Stimulated activated CD4-positive, alpha-beta T cell treated with anti-CD3 and anti-CD28 coated beads, Interleukin-1b, Interleukin-23, amount 100 ng/mL, for 1 hour (primary cell): Measurements from ENCODE around the gene COL13A1.

Experiments
- DNase-seq, 2 donors: peaks; one replicate each; pipeline ENCODE4 v3.0.0-alpha.2; 2020; ENCODE audit warnings: low read depth in 2 of 2

Gene COL13A1

GRCh38 chr10:69906425-69906824 is 104.7 kb downstream of the COL13A1 start:
- no peak for DNase-seq

GRCh38 chr10:69907517-69907916 is 105.8 kb downstream of the COL13A1 start:
- no peak for DNase-seq

GRCh38 chr10:69908124-69908523 is 106.4 kb downstream of the COL13A1 start:
- DNase-seq = no peak

DNA sequence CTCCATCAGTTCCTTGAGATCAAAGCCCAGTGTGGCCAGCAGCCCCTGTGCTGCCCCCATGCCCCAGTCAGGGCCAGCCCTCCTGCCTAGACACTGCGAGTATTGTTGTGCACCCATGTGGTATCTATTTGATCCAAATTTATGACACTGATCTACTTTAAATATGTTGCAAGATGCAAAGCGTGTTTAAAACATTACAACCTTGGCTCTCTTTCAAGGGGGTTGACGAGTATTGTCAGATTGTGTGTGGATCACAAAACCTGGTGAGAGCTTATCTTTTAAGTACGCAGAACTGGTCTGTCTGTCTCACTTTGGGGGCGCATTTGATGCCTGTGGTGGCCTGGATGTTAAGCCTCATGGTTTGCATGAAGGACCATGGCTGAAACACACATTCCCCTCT is 108.9 kb downstream of the COL13A1 start:
- DNase-seq = no peak

- DNase-seq = no peak
Observed at GRCh38 chr10:69911613-69912528, 110.2 kb downstream of the COL13A1 start.

- no peak for DNase-seq
Observed at GRCh38 chr10:69912589-69912988, 110.9 kb downstream of the COL13A1 start.

GRCh38 chr10:69913606-69914382 is 112.1 kb downstream of the COL13A1 start:
- DNase-seq = no peak

- peak; percentile 5 to 21 for DNase-seq
Observed at GRCh38 chr10:69914398-69915214, 112.9 kb downstream of the COL13A1 start.

DNA sequence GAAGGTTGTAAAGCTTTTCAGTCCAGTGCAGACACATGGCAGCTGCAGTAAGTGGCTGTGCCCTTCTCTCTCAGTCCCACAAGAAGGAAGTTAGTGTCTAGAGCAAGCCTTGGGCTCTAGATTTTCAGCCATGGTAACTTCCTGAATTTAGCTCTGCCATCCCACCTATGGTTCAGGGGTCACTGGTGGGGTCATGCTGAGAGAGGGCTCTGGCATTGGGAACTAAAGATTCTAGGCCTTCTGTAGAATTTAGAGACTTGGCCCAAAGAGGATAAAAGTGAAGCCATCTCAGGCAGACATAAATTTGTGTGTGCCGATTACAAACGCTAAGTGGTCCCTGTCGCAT is 113.5 kb downstream of the COL13A1 start:
- no peak for DNase-seq

DNA sequence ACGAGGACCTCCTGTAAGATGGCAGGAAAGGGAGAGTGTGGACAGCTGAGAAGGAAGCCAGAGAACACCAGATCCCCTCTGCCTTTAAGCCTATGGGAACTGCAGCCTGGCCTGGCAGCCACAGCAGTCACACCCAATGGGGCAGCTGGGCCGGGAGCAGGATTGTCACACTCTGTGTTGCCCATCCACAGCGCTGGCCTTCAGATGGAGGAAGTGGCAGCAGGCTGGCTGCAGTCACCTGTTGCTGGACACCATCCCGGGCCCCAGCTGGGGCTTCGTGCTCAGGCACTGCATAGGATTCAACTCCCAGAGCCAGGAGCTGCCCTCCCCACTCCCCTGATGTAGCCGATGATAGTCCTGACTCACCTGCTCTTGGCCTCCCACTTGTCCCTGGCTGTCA is 114.4 kb downstream of the COL13A1 start:
- no peak for DNase-seq

GRCh38 chr10:69918036-69918435 is 116.3 kb downstream of the COL13A1 start:
- DNase-seq = no peak

DNA sequence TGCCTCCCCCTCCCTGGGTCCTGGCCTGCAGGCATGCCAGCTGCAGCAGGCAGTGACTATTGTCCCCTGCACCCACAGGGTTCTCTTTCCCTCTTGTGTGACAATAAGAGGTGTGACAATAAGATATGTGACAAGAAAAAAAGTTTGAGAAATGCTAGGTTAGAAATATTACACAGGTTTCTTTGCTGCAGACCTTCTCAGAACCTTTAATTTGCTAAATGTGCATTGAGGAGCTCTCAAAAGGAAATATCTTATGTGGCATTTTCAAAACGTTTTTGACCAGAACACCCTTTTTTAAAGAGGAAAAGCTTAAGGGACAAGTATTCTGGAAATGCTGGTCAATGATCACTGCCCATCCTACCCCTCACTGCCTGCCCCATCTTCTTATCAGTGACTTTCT is 117.5 kb downstream of the COL13A1 start:
- DNase-seq = no peak

- DNase-seq = no peak
Observed at GRCh38 chr10:69925111-69925510, 123.4 kb downstream of the COL13A1 start.

DNA sequence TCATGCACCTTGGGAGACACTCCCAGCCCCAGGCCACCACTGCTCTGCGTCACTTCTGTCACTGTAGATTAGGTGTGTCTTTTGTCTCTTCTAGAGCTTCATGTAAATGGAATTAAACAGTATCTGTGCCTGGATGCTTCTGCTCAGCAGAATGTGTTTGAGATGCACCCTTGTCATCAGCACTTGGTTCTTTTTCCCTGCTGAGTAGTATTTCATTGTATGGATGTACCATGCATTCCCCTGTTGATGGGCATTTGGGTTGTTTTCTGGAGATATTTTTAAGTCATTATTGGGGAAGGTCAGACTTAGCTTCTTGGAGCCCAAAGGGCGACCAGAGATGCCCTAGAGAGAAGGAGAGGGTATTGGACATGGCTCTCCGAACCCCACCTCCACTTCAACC is 126.6 kb downstream of the COL13A1 start:
- no peak for DNase-seq

DNA sequence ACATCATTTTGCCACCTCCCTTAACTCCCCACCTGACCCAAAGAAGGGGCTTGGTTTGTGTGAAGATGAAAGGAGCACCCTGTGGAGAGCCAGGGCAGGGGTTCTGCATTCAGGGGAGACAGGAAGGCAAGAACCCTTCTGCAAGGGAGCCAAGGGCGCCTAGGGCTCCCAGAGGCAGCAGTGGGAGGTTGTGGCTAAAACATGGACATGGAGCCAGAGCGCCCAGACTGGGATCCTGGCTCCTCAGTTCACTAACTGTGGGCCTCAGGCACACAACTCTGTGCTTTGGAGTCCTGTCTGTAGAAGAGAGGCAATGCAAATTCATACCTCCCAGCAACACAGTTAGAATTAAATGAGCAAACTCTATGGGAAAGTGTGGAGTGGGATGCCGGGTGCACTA is 127.9 kb downstream of the COL13A1 start:
- DNase-seq = no peak

GRCh38 chr10:69934768-69935167 is 133.1 kb downstream of the COL13A1 start:
- DNase-seq = no peak

DNA sequence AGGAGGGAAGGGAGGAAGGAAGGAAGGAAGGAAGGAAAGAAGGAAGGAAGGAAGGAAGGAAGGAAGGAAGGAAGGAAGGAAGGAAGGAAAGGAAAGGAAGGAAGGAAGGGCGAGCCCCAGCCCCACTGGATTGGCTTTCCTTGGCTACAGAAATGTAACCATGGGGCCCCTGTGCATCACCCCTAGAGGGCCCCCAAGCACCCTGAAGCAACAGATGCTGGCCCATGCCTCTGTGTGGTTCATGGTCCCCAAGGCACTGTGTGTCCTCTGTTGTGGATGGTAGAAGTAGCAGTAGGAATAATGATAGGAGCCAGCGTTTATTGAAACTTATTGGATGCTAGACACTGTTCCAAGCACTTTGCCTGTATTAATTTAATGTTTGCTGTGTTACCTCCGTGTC is 134.4 kb downstream of the COL13A1 start:
- no peak for DNase-seq

GRCh38 chr10:69938541-69938991 is 136.9 kb downstream of the COL13A1 start:
- DNase-seq = no peak

- no peak for DNase-seq
Observed at GRCh38 chr10:69939061-69939460, 137.4 kb downstream of the COL13A1 start.

DNA sequence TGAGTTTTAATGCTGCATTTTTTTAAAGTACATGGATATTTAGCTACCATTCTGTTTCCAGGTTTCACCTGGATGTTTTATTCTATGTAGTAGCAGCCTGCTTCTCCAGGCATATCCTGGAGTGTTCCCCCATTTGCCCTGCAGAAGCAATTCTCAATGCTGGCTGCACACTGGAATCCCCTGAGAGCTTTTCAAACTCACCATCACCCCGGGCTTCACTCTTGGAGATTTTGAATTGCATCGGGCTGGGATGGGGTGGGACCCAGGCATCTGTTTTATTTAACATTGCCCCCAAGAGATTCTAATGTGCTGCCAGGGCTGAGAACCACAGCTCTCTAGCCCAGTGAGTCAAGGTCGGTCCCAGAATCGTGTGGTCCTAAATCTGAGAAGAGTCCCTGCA is 137.8 kb downstream of the COL13A1 start:
- no peak for DNase-seq

GRCh38 chr10:69941730-69942129 is 140.0 kb downstream of the COL13A1 start:
- DNase-seq = no peak

GRCh38 chr10:69943292-69943820 is 141.7 kb downstream of the COL13A1 start:
- no peak for DNase-seq
